Mucosa of stomach (tissue), 1 donor: ENCODE measurements around the gene TRIM16.
"Not testable (repeated sequence)": the region's sequence is repeated elsewhere in the genome, so short reads cannot be mapped to it uniquely, and the experiment has no call there.

Experiments
- H3K27me3 ChIP-seq: one replicate; pipeline ENCODE4 v1.7.0; 2013; ENCODE audit warnings: mild to moderate bottlenecking, low read length; ENCODE audit not compliant: control insufficient read depth, insufficient read depth
- H3K36me3 ChIP-seq: one replicate; pipeline ENCODE4 v1.7.0; 2013; ENCODE audit warnings: low read length; ENCODE audit not compliant: control insufficient read depth, insufficient read depth
- H3K4me1 ChIP-seq: one replicate; pipeline ENCODE4 v1.7.0; 2013; ENCODE audit warnings: mild to moderate bottlenecking, low read length; ENCODE audit not compliant: control insufficient read depth, insufficient read depth
- H3K4me3 ChIP-seq: one replicate; pipeline ENCODE4 v1.7.0; 2013; ENCODE audit warnings: low read length
- H3K9ac ChIP-seq: one replicate; pipeline ENCODE4 v1.7.0; 2013; ENCODE audit warnings: mild to moderate bottlenecking, low read length, moderate library complexity
- H3K9me3 ChIP-seq: one replicate; pipeline ENCODE4 v1.7.0; 2013; ENCODE audit warnings: mild to moderate bottlenecking, low read length, moderate library complexity; ENCODE audit not compliant: control insufficient read depth
- donor health status: Pancreatic carcinoma.

TRIM16 gene

GRCh38 chr17:15629991-15630390, 54.1 kb downstream of the TRIM16 start:
- not testable (repeated sequence) for H3K27me3 ChIP-seq, H3K9ac ChIP-seq, H3K9me3 ChIP-seq, H3K4me1 ChIP-seq, H3K36me3 ChIP-seq, H3K4me3 ChIP-seq

GRCh38 chr17:15623661-15624209, 60.4 kb downstream of the TRIM16 start:
- not testable (repeated sequence) for H3K4me1 ChIP-seq, H3K9ac ChIP-seq, H3K27me3 ChIP-seq, H3K36me3 ChIP-seq, H3K4me3 ChIP-seq, H3K9me3 ChIP-seq

DNA sequence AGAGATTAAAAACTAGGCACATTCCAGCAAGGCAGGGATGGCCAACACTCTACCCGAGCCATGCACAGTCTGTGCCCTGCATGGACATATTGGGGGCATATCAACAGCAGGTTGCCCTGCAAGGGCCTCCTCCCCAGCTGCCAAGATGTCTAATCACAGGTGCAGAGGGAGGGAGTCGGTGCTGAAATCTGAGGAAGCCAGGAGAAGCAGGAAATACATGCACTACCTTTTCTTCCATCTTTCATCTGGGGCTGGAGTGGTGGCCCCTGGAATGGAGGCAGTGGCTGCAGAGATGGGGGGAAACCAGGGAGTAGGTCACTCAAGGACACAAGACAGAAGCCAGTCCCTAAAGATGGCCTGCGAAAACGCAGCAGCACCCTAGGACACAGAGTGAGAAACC, 60.9 kb downstream of the TRIM16 start:
- not testable (repeated sequence) for H3K36me3 ChIP-seq, H3K4me1 ChIP-seq, H3K9ac ChIP-seq, H3K4me3 ChIP-seq, H3K27me3 ChIP-seq, H3K9me3 ChIP-seq

DNA sequence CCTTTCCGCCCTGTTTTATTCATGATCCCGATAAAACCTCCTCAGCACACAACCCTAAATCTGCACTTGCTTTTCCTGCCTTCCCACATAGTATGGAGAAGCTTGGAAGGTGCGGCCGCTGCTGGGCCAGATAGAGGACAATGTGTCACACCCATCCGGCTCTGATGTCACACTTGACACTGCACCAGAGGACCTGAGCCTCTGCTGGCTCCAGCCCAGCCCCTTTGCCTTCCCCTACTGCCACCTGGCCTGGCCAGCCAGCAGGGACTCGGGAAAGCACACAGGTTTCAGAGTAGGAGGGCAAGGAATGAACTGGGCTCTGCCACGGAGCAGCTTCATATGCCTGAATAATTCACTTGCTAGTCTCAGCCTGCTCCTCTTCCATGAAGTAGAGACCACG, 62.0 kb downstream of the TRIM16 start:
- not testable (repeated sequence) for H3K36me3 ChIP-seq, H3K27me3 ChIP-seq, H3K9me3 ChIP-seq, H3K9ac ChIP-seq, H3K4me1 ChIP-seq, H3K4me3 ChIP-seq

- H3K9me3 ChIP-seq, H3K9ac ChIP-seq, H3K4me1 ChIP-seq, H3K27me3 ChIP-seq, H3K36me3 ChIP-seq, H3K4me3 ChIP-seq: not testable (repeated sequence)
These were observed 64.6 kb downstream of the TRIM16 start, which contains the start of gene FBXW10B for GRCh38 chr17:15619331-15620058. Gene FBXW10B, minus strand, starts transcription at chr17:15619704. Its CDS starts 192 bp downstream, at chr17:15619512.

DNA sequence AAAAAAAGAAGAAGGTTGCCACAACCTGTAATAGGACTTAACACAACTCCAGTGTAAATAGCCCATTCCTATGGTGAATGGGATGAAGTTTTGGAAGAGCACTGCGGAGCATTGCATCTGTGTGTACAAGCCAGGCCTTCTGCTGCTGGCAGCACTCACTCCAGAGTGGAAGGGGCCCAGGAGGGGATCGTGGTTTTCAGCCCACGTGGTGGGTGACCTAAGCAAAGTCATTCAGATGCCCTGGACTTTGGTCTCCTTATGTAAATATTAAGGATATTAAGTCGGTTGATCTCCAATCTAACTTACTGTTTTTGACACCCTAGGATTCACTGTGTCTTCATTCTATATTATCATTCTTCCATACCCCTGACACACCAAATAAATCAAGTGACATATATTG, 67.3 kb downstream of the TRIM16 start:
- not testable (repeated sequence) for H3K27me3 ChIP-seq

DNA sequence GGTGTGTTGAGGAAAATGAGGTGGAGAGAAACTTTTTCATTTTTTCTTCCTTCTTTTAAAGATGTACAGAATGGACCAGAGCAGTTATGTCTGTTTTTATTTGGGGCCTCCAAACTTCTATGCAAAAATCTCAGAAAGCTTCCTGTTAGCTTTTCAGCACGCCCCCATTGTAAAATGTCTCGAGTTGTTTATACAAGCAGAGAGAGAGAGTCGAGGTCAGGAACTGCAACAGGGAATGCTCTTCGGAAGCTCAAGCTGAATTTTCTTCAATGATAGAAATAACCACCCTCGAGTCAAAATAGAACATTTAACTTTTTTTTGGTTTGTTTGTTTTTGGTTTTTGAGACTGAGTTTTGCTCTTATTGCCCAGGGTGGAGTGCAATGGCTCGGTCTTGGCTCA, 68.3 kb downstream of the TRIM16 start:
- not testable (repeated sequence) for H3K4me1 ChIP-seq, H3K27me3 ChIP-seq, H3K4me3 ChIP-seq, H3K9me3 ChIP-seq, H3K36me3 ChIP-seq, H3K9ac ChIP-seq

More for the DNA sequence above, 67.3 kb downstream of the TRIM16 start:
- not testable (repeated sequence) for H3K9ac ChIP-seq, H3K36me3 ChIP-seq, H3K4me3 ChIP-seq, H3K4me1 ChIP-seq, H3K9me3 ChIP-seq

DNA sequence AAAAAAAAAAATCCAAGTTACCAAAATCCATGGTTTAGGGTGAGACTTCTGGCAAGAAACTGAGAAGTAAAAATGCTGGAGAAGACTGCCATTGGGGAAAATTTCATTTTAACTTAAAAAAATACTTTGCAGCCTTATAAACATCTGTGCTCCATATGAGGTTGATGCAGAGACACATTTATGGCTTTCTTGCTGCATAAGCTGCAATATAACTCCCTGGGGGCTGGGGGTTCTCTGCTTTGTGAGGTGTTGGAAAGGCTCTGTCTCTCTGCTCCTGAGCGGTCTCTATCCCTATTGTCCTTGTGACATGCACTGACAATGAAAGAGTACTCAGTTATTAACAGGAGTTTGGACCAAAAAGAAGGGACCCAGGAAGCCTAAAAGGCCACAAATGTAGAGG, 71.0 kb downstream of the TRIM16 start:
- H3K4me1 ChIP-seq, H3K4me3 ChIP-seq, H3K9me3 ChIP-seq, H3K9ac ChIP-seq, H3K36me3 ChIP-seq, H3K27me3 ChIP-seq: not testable (repeated sequence)

DNA sequence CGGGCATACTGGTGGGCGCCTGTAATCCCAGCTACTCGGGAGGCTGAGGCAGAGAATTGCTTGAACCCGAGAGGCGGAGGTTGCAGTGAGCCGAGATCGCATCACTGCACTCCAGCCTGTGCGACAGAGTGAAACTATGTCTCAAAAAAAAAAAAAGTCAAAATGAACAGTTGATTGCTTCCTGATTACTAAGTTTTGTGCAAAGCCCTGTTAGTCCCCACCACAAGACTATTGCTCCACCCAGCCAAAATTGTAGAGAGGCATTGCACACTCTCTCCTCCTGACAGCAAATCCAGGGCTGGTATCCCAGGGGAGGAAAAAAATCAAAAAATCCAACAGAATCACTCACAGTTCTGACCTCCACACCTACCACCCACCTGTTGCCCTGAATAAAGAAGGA, 91.2 kb downstream of the TRIM16 start:
- H3K9me3 ChIP-seq, H3K9ac ChIP-seq, H3K4me3 ChIP-seq, H3K27me3 ChIP-seq, H3K4me1 ChIP-seq, H3K36me3 ChIP-seq: not testable (repeated sequence)

DNA sequence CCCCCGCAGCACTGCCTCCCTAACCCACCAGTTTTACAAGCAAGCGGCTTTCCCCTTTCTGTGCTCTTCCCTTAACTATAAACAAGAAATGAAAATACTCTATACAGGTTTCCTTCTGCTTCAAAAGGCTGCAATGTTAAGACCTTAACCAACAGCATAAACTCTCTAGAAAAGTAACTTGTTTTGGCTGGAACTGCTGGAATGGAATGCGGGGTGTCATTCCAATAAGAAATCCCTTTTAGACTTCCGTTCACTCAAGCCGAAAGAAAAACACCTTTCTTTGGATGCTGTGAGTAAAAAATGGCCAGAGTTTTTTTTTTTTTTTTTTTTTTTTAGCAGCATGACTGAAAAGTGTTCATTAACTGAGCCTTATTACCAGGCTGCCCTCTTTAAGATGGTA, 92.1 kb downstream of the TRIM16 start:
- not testable (repeated sequence) for H3K9ac ChIP-seq, H3K9me3 ChIP-seq

DNA sequence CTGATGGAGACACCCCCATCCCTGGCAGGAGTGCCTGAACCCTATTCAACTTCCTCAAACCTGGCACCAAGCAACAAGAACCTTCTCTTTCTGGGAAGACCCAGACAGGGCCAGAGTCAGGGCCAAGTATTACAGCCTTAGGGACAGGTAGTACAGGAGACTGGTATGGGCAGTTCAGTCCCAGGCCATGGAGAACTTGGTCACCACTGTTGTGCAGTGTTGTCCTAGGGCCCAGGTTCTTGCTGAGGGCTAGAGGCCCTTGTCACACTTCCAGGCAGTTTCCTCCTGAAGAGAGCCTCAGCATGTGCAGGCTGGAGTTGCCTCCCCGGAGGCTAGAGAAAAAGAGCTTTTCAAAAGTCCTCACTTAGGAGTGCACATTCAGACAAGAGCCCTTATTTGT, 93.3 kb downstream of the TRIM16 start:
- H3K9me3 ChIP-seq, H3K36me3 ChIP-seq, H3K4me1 ChIP-seq: not testable (repeated sequence)

More for the DNA sequence above, 92.1 kb downstream of the TRIM16 start:
- not testable (repeated sequence) for H3K36me3 ChIP-seq, H3K4me3 ChIP-seq, H3K4me1 ChIP-seq, H3K27me3 ChIP-seq

GRCh38 chr17:15589544-15590536, 94.3 kb downstream of the TRIM16 start:
- H3K4me1 ChIP-seq, H3K4me3 ChIP-seq, H3K36me3 ChIP-seq, H3K9me3 ChIP-seq, H3K9ac ChIP-seq, H3K27me3 ChIP-seq: not testable (repeated sequence)

More for the DNA sequence above, 93.3 kb downstream of the TRIM16 start:
- H3K27me3 ChIP-seq, H3K4me3 ChIP-seq, H3K9ac ChIP-seq: not testable (repeated sequence)
